ENCODE data around the gene RASAL2. TPM values are rescaled to one million over a fixed set of nuclear protein-coding genes. Genes with fewer than 3 reads are reported as not detected.

Gene RASAL2
- total RNA-seq, 3 donors from 2014 or later = 13.0 to 17.5 (median 14.2) TPM

DNA sequence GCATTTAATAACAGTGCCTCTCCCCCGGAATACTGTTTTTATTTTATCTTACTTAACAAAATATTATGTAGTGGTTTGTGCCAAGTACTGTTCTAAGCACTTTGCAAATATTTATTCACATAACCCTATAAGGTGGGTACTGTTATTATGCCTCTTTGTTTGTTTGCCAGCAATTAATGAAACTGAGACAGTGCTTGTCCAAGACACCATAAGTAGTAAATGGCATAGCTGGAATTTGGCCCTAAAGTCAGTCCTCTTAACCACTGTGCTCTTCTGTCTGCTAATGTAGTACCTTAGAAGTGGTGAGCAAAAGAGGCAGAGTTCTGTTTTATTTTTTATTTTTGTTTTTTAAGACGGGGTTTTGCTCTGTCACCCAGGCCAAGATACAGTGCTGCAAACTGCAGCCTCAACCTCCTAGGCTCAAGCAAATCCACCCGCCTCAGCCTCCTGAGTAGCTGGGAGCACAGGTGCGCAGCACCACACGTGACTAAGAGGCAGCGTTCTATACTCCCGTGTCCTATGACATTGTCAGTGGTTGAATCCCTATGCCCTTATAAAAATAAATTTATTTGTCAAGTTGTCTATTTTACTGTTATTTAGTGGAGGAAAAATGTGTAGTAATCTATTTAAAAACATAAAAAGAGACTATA is 237.1 kb downstream of the RASAL2 start:
- ATAC-seq (no peak), DNase-seq (no peak)
- H3K36me3 ChIP-seq (ENCODE audit: low read depth) = no peaks in the 10 kb centered on the region
- no peaks in the 10 kb centered on the region for H3K9me3 ChIP-seq
- H3K4me3 ChIP-seq = no peak overlapping the region
- H3K4me1 ChIP-seq (ENCODE audit: low read depth) = no peaks in the 10 kb centered on the region
- intact Hi-C loops (cut with DNase I, micrococcal nuclease) = no loop called here
- no peak for TF ChIP-seq CTCF (IDR thresholded peaks at IDR 0.05)

GRCh38 chr1:178335426-178335825 is 241.5 kb downstream of the RASAL2 start:
- H3K4me1 ChIP-seq (ENCODE audit: low read depth) = no peaks in the 10 kb centered on the region
- ATAC-seq (no peak), DNase-seq (no peak)
- no peak overlapping the region for H3K4me3 ChIP-seq
- H3K9me3 ChIP-seq = no peaks in the 10 kb centered on the region
- intact Hi-C loops (cut with DNase I, micrococcal nuclease) = no loop called here
- H3K36me3 ChIP-seq (ENCODE audit: low read depth) = no peaks in the 10 kb centered on the region
- TF ChIP-seq CTCF (IDR thresholded peaks at IDR 0.05) = no peak

GRCh38 chr1:178337091-178337706 is 243.3 kb downstream of the RASAL2 start:
- Histone ChIP-seq H3K4me1 (ENCODE audit: low read depth) (peaks cover 1% of the 10 kb centered on the region), H3K4me3 (no peak overlapping the region), H3K9me3 (no peaks in the 10 kb centered on the region), H3K36me3 (ENCODE audit: low read depth) (no peaks in the 10 kb centered on the region)
- intact Hi-C loops (cut with DNase I, micrococcal nuclease) = no loop called here
- ATAC-seq (no peak), DNase-seq (no peak)
- TF ChIP-seq CTCF (IDR thresholded peaks at IDR 0.05) = no peak

DNA sequence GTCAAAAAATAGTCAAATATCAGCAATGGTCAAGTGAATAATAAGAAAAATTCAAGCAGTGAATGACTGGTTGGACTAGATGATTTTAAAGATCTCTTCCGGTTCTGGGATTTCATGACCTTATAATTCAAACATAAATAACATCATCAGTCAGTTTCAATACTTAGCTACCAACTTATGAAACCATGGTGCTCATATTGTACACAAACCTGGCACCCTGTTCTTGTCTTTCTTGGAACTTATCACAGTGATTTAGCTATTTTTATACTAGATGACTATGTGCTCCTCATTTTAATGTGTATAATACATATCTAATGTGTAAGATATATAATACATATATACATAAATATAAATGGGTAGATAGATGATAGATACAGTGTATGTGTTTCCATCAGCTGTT is 245.9 kb downstream of the RASAL2 start:
- Histone ChIP-seq H3K4me3 (no peak overlapping the region), H3K4me1 (ENCODE audit: low read depth) (peaks cover 6% of the 10 kb centered on the region), H3K36me3 (ENCODE audit: low read depth) (no peaks in the 10 kb centered on the region), H3K9me3 (no peaks in the 10 kb centered on the region)
- DNase-seq (no peak), ATAC-seq (no peak)
- intact Hi-C loops (cut with DNase I, micrococcal nuclease) = no loop called here
- no peak for TF ChIP-seq CTCF (IDR thresholded peaks at IDR 0.05)

DNA sequence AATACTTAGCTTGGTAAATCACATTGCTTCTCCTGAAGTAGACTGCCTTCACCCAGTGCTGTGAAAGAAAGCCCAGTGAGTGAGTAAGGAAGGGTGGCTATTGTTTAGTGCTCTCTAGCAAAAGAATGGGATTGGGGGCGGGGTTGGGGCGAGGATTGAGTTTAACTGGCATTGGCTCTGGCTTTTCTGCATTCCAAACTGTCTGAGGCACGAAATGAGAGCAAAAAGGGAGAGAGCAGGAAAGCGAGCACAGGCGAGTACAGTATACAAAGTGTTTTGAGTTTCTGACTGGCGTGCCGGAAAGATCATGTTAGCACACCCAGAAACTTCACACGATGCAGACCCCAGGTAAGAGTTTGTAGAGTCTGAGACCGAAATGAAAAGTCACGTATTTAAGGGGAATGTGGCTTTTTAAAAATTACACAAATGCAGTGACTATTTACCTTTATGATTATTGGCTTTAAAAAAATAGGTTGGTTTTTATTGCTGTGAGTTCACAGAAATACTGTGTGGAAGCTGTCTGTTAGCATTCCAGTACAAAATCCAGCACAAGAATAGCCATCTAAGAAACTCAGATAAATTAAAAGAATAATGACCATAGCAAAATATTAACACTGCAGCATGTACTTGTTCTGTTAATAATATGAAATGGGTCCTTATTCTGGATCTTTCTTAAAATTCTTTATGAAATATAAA is 247.5 kb downstream of the RASAL2 start:
- Histone ChIP-seq H3K4me1 (ENCODE audit: low read depth) (peaks cover 6% of the 10 kb centered on the region), H3K36me3 (ENCODE audit: low read depth) (no peaks in the 10 kb centered on the region), H3K9me3 (no peaks in the 10 kb centered on the region), H3K4me3 (no peak overlapping the region)
- DNase-seq (peak; percentile 67 to 81 (median 72)), ATAC-seq (peak; percentile 92)
- intact Hi-C loops (cut with DNase I, micrococcal nuclease) = no loop called here
- TF ChIP-seq CTCF (IDR thresholded peaks at IDR 0.05) = no peak
